ENCODE measurements around the gene MAP3K4.

GRCh38 chr6:161056451-161056850 is 64.9 kb downstream of the MAP3K4 start:
- TF ChIP-seq POU2F2 (IDR thresholded peaks at IDR 0.05; ENCODE audit: low read depth, low read length) (no peak), TAF1 (IDR thresholded peaks at IDR 0.05; ENCODE audit: low read depth, low read length) (no peak), POLR2AphosphoS5 (IDR thresholded peaks at IDR 0.05; ENCODE audit: low read depth, low read length) (no peak), POLR2A (IDR thresholded peaks at IDR 0.05; ENCODE audit: low read depth, low read length) (no peak), SPI1 (IDR thresholded peaks at IDR 0.05; ENCODE audit: low read depth, low read length) (no peak), PAX5 (IDR thresholded peaks at IDR 0.05; ENCODE audit: insufficient read depth, low read length, severe bottlenecking) (no peak)
